ENCODE results near the gene SH3PXD2A. TPM values are rescaled to one million over a fixed set of nuclear protein-coding genes. Genes with fewer than 3 reads are reported as not detected.

Gene SH3PXD2A
- total and polyA plus RNA-seq, 9 of the 15 experiments (the other 6 are each of a cell fraction or from before 2014, with no cell fraction given) = 0.41 to 9.3 (median 2.5) TPM

DNA sequence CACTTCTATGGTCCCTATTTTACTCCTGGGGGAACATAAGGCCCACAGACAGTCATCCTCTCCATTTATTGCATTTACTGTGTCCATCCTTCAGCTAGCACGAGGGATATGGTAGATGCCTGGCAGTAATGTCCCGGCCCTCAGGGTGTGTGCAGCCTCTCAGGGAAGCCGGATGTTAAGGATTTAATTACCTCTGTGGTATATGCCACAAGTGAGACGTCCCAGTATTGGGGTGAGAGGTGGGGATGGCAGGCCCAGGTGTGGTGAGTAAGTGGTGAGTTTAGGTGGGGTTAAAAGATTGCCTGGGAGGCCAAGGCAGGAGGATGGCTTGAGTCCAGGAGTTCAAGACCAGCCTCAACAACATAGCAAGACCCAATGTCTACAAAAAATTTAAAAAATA lies 144.9 kb downstream of the SH3PXD2A start:
- ATAC-seq (no peak), FAIRE-seq (no peak), DNase-seq (ENCODE audit: extremely low read depth in 1 of 4, low spot score in 3 of 4) (no peak)
- H3K4me2 ChIP-seq (ENCODE audit: insufficient read depth, low read length) = no peak overlapping the region
- H3K27me3 ChIP-seq (ENCODE audit: control insufficient read depth in 2 of 2, insufficient read depth in 2 of 2, low read length in 2 of 2) = peaks cover 0 to 16% of the 10 kb centered on the region in 2 experiments; a peak in 2 of 5 replicates
- intact Hi-C loops (cut with micrococcal nuclease) (loop anchor here (5.0 kb wide), 1 partner anchor 497 kb away; no protein-coding TSS in a partner anchor), in situ Hi-C loops (cut with MboI) (loop anchor here (10.0 kb wide), 2 partner anchors 174 to 494 kb away; no protein-coding TSS in a partner anchor)
- 0 out of 2 replicates have a peak, but pooled peaks cover 8% of the 10 kb centered on the region for H4K20me1 ChIP-seq (replicated peaks; ENCODE audit: control insufficient read depth, insufficient read depth, low read length)
- H3K9me1 ChIP-seq (ENCODE audit: control insufficient read depth, insufficient read depth, low read length) = peaks cover 3% of the 10 kb centered on the region
- no peak for TF ChIP-seq TARDBP (IDR thresholded peaks at IDR 0.05)
- TF ChIP-seq LARP7 (IDR thresholded peaks at IDR 0.05) = no peak
- no peak for TF ChIP-seq CHD1 (IDR thresholded peaks at IDR 0.05; ENCODE audit: low read length)
- no peak for TF ChIP-seq XRCC5 (IDR thresholded peaks at IDR 0.05; ENCODE audit: low read depth, low read length)
- TF ChIP-seq ZFP1 (CRISPR knock-in tag; IDR thresholded peaks at IDR 0.05) = no peak
- TF ChIP-seq MCM7 (IDR thresholded peaks at IDR 0.05) = no peak
- ChIA-PET POLR2A (interaction anchor here (1.0 kb wide), 1 partner anchor 8 kb away, joined by 3 read pairs; no protein-coding TSS in a partner anchor), CTCF (ENCODE audit: low intra/inter-chr PET ratio) (no interaction called here)
- H3K4me3 ChIP-seq = no peak overlapping the region
- H2AFZ ChIP-seq (ENCODE audit: low read depth, low read length) = no peak overlapping the region
- H3K9ac ChIP-seq (ENCODE audit: insufficient read depth in 1 of 2, low read depth in 2 of 2, low read length in 2 of 2) = no peak overlapping the region
- H3K4me1 ChIP-seq (replicated peaks in 1 of 2; ENCODE audit: control insufficient read depth in 2 of 2, insufficient read depth in 2 of 2, low read length in 2 of 2) = no peaks in the 10 kb centered on the region; a peak in 1 of 5 replicates
- H3K9me3 ChIP-seq (replicated peaks; ENCODE audit: control insufficient read depth, insufficient read depth, low read depth, low read length) = no peaks in the 10 kb centered on the region
- no peaks in the 10 kb centered on the region for H3K36me3 ChIP-seq (ENCODE audit: control insufficient read depth, insufficient read depth, low read length)
- no peaks in the 10 kb centered on the region for H3K79me2 ChIP-seq (ENCODE audit: control insufficient read depth, insufficient read depth, low read length)
- 0% methylated on average over 4 of the region's 4 CpGs for WGBS (ENCODE audit: insufficient coverage, low coverage, missing lambda C conversion rate)
- no TSS peak for BruUV-seq (replicated peaks)
- H3K27ac ChIP-seq (ENCODE audit: extremely low read depth, low read depth, low read length) = no peak overlapping the region

DNA sequence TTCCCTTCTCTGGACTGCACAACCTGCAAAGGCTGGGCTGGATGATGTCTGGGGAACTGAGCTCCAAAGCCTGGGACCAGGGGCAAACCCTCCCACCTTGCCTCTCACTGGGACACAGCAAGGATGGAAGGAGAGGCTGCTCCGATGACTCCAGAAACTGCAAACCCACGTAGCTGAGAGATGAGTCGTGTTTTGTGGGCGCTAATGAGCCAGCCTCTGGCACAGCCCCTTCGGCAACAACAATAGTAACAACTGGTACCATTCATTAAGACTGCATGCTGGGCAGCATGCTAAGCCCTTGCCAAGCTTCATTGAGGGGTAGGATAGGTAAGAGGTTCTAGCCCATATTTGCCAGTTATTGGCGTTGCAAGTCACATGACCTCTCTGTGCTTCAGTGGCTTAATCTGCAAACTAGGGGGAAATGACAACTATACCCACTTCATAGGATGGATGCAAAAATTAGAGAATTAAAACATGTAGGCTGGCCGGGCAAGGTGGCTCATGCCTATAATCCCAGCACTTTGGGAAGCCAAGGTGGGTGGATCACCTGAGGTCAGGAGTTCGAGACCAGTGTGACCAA lies 145.9 kb downstream of the SH3PXD2A start:
- no peak overlapping the region for H3K27ac ChIP-seq (ENCODE audit: extremely low read depth, low read depth, low read length)
- intact Hi-C loops (cut with micrococcal nuclease) (no loop called here), in situ Hi-C loops (cut with MboI) (no loop called here)
- no peak overlapping the region for H3K4me3 ChIP-seq
- no peak overlapping the region for H2AFZ ChIP-seq (ENCODE audit: low read depth, low read length)
- 0 out of 2 replicates have a peak, but pooled peaks cover 8% of the 10 kb centered on the region for H4K20me1 ChIP-seq (replicated peaks; ENCODE audit: control insufficient read depth, insufficient read depth, low read length)
- peaks cover 3% of the 10 kb centered on the region for H3K9me1 ChIP-seq (ENCODE audit: control insufficient read depth, insufficient read depth, low read length)
- TF ChIP-seq KDM2B (CRISPR knock-in tag; IDR thresholded peaks at IDR 0.05) (no peak), CHCHD3 (CRISPR knock-in tag; IDR thresholded peaks at IDR 0.05) (no peak)
- TF ChIP-seq, protein P1, sequence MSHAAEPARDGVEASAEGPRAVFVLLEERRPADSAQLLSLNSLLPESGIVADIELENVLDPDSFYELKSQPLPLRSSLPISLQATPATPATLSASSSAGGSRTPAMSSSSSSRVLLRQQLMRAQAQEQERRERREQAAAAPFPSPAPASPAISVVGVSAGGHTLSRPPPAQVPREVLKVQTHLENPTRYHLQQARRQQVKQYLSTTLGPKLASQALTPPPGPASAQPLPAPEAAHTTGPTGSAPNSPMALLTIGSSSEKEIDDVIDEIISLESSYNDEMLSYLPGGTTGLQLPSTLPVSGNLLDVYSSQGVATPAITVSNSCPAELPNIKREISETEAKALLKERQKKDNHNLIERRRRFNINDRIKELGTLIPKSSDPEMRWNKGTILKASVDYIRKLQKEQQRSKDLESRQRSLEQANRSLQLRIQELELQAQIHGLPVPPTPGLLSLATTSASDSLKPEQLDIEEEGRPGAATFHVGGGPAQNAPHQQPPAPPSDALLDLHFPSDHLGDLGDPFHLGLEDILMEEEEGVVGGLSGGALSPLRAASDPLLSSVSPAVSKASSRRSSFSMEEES (CRISPR knock-in tag; IDR thresholded peaks at IDR 0.05) = peak; percentile 65
- no peaks in the 10 kb centered on the region; a peak in 2 of 5 replicates for H3K4me1 ChIP-seq (replicated peaks in 1 of 2; ENCODE audit: control insufficient read depth in 2 of 2, insufficient read depth in 2 of 2, low read length in 2 of 2)
- no peak overlapping the region for H3K9ac ChIP-seq (ENCODE audit: insufficient read depth in 1 of 2, low read depth in 2 of 2, low read length in 2 of 2)
- ATAC-seq = no peak
- H3K79me2 ChIP-seq (ENCODE audit: control insufficient read depth, insufficient read depth, low read length) = no peaks in the 10 kb centered on the region
- DNase-seq (ENCODE audit: extremely low read depth in 1 of 4, low spot score in 3 of 4) = no peak
- H3K27me3 ChIP-seq (ENCODE audit: control insufficient read depth in 2 of 2, insufficient read depth in 2 of 2, low read length in 2 of 2) = peaks cover 0 to 15% of the 10 kb centered on the region in 2 experiments; a peak in 2 of 5 replicates
- 1% methylated on average over 8 of the region's 8 CpGs for WGBS (ENCODE audit: insufficient coverage, low coverage, missing lambda C conversion rate)
- no peak for FAIRE-seq
- H3K36me3 ChIP-seq (ENCODE audit: control insufficient read depth, insufficient read depth, low read length) = no peaks in the 10 kb centered on the region
- CTCF ChIA-PET (ENCODE audit: low intra/inter-chr PET ratio) = no interaction called here
- no peaks in the 10 kb centered on the region for H3K9me3 ChIP-seq (replicated peaks; ENCODE audit: control insufficient read depth, insufficient read depth, low read depth, low read length)
- BruUV-seq (replicated peaks) = no TSS peak
- POLR2A ChIA-PET = interaction anchor here (0.7 to 1.0 kb wide), 2 partner anchors 9 to 11 kb away, joined by 3 read pairs; no protein-coding TSS in a partner anchor
- no peak overlapping the region for H3K4me2 ChIP-seq (ENCODE audit: insufficient read depth, low read length)

Data from K562 (cell line).